Measurements from ENCODE around the gene NEMP1. TPM values are rescaled to one million over a fixed set of nuclear protein-coding genes. Genes with fewer than 3 reads are reported as not detected.

Gene NEMP1
- total and polyA plus RNA-seq, 4 donors: 3.7 to 14.3 (median 7.7) TPM

- Histone ChIP-seq H3K27me3 (ENCODE audit: control insufficient read depth in 3 of 3, insufficient read depth in 3 of 3, low read length in 2 of 3) (no peaks in the 10 kb centered on the region), H3K27ac (ENCODE audit: low read depth in 1 of 2, low read length in 1 of 2) (peak overlapping the region; percentile 92 to 99), H3K9ac (ENCODE audit: insufficient read depth in 1 of 2, low read length in 2 of 2) (peak overlapping the region in 1 of 2 donors; percentile 57), H3K9me3 (ENCODE audit: control insufficient read depth in 4 of 4, insufficient read depth in 3 of 4, low read length in 3 of 4) (no peaks in the 10 kb centered on the region), H3K36me3 (ENCODE audit: control insufficient read depth in 4 of 4, insufficient read depth in 4 of 4, low read length in 4 of 4) (peaks cover 0 to 6% (median 0%) of the 10 kb centered on the region in 4 donors), H3K4me1 (ENCODE audit: control insufficient read depth in 5 of 5, insufficient read depth in 5 of 5, low read length in 5 of 5) (peaks cover 0 to 26% (median 7%) of the 10 kb centered on the region in 5 donors), H3K4me3 (no peak overlapping the region)
- ATAC-seq (ENCODE audit: insufficient read depth, low FRiP score) (no peak), DNase-seq (no peak)
- 66 to 70% methylated on average over 9 of the region's 9 CpGs for WGBS, 2 donors
- peak; percentile 84 for TF ChIP-seq CTCF (IDR thresholded peaks at IDR 0.05; ENCODE audit: control extremely low read depth, extremely low read depth)
Observed at GRCh38 chr12:57112492-57113294, 34.1 kb upstream of the NEMP1 start.

- DNase-seq (peak; percentile 86 to 94 (median 92)), ATAC-seq (ENCODE audit: insufficient read depth, low FRiP score) (peak; percentile 72)
- no peaks in the 10 kb centered on the region for H3K9me3 ChIP-seq (ENCODE audit: control insufficient read depth in 4 of 4, insufficient read depth in 3 of 4, low read length in 3 of 4)
- peak within 1 kb of the TSS; percentile 86 to 94 for H3K9ac ChIP-seq (ENCODE audit: insufficient read depth in 1 of 2, low read length in 2 of 2)
- WGBS, 2 donors: 1% methylated on average over 12 to 13 of the region's 13 CpGs
- peaks cover 0 to 26% (median 8%) of the 10 kb centered on the region in 5 donors for H3K4me1 ChIP-seq (ENCODE audit: control insufficient read depth in 5 of 5, insufficient read depth in 5 of 5, low read length in 5 of 5)
- no peaks in the 10 kb centered on the region for H3K27me3 ChIP-seq (ENCODE audit: control insufficient read depth in 3 of 3, insufficient read depth in 3 of 3, low read length in 2 of 3)
- peak within 1 kb of the TSS; percentile 88 for H3K4me3 ChIP-seq
- peak within 1 kb of the TSS; percentile 92 to 99 for H3K27ac ChIP-seq (ENCODE audit: low read depth in 1 of 2, low read length in 1 of 2)
- peaks cover 0 to 21% (median 9%) of the 10 kb centered on the region in 4 donors for H3K36me3 ChIP-seq (ENCODE audit: control insufficient read depth in 4 of 4, insufficient read depth in 4 of 4, low read length in 4 of 4)
- no peak for TF ChIP-seq CTCF (IDR thresholded peaks at IDR 0.05; ENCODE audit: control extremely low read depth, extremely low read depth)
Observed at GRCh38 chr12:57111031-57111734, 32.6 kb upstream of the NEMP1 start, which contains the start of gene STAT6. TSS of gene STAT6 (minus strand) at chr12:57111362. CDS start at chr12:57108278, 3,084 bp downstream.

GRCh38 chr12:57110104-57111030 lies 31.8 kb upstream of the NEMP1 start:
- DNase-seq: peak; percentile 68 to 81 (median 71)
- TF ChIP-seq CTCF (IDR thresholded peaks at IDR 0.05; ENCODE audit: control extremely low read depth, extremely low read depth): no peak
- no peaks in the 10 kb centered on the region for H3K27me3 ChIP-seq (ENCODE audit: control insufficient read depth in 3 of 3, insufficient read depth in 3 of 3, low read length in 2 of 3)
- H3K9ac ChIP-seq (ENCODE audit: insufficient read depth in 1 of 2, low read length in 2 of 2): peak overlapping the region; percentile 86 to 94
- ATAC-seq (ENCODE audit: insufficient read depth, low FRiP score): no peak
- no peaks in the 10 kb centered on the region for H3K9me3 ChIP-seq (ENCODE audit: control insufficient read depth in 4 of 4, insufficient read depth in 3 of 4, low read length in 3 of 4)
- peak overlapping the region; percentile 88 for H3K4me3 ChIP-seq
- H3K36me3 ChIP-seq (ENCODE audit: control insufficient read depth in 4 of 4, insufficient read depth in 4 of 4, low read length in 4 of 4): peaks cover 0 to 28% (median 14%) of the 10 kb centered on the region in 4 donors
- peak overlapping the region; percentile 92 to 99 for H3K27ac ChIP-seq (ENCODE audit: low read depth in 1 of 2, low read length in 1 of 2)
- peaks cover 0 to 26% (median 8%) of the 10 kb centered on the region in 5 donors for H3K4me1 ChIP-seq (ENCODE audit: control insufficient read depth in 5 of 5, insufficient read depth in 5 of 5, low read length in 5 of 5)
- WGBS, 2 donors: 3 to 4% methylated on average over 28 of the region's 28 CpGs

Data from lung (tissue), 12 donors.